Endometrial microvascular endothelial cells (primary cell): ENCODE measurements around the gene KCNN1. TPM values are rescaled to one million over a fixed set of nuclear protein-coding genes. Genes with fewer than 3 reads are reported as not detected.

ENCODE experiments used
- total RNA-seq: library from RNA; depleted of rRNA; stranded (reverse); fragments of >200 nt; gene quantifications from one replicate; pipeline ENCODE4 v1.2.3, GENCODE V29; 2015; ENCODE audit errors: inconsistent ontology term

Gene KCNN1
- total RNA-seq, 1 donor from 2014 or later: not detected

Other genes with a start within 250 kb of the KCNN1 start
- 33.6 TPM for gene MAP1S, start 247.6 kb upstream of the KCNN1 start, total RNA-seq
- gene FCHO1, start 215.6 kb upstream of the KCNN1 start, total RNA-seq: 3.0 TPM
- gene B3GNT3, start 172.0 kb upstream of the KCNN1 start, total RNA-seq: not detected
- gene INSL3, start 145.6 kb upstream of the KCNN1 start, total RNA-seq: not detected
- 4.5 TPM for gene JAK3, start 119.1 kb upstream of the KCNN1 start, total RNA-seq
- gene RPL18A, start 107.2 kb upstream of the KCNN1 start, total RNA-seq: 1,241 TPM
- not detected for gene SLC5A5, start 95.2 kb upstream of the KCNN1 start, total RNA-seq
- gene CCDC124, start 34.1 kb upstream of the KCNN1 start, total RNA-seq: 87.6 TPM
- 26.1 TPM for gene ARRDC2, start 41.1 kb downstream of the KCNN1 start, total RNA-seq
- gene IL12RB1, start 119.8 kb downstream of the KCNN1 start, total RNA-seq: 0.74 TPM
- 4.2 TPM for gene MAST3, start 130.7 kb downstream of the KCNN1 start, total RNA-seq
- 11.2 TPM for gene PIK3R2, start 186.1 kb downstream of the KCNN1 start, total RNA-seq
- gene IFI30, start 206.7 kb downstream of the KCNN1 start, total RNA-seq: 13.2 TPM
- 52.6 TPM for gene MPV17L2, start 226.1 kb downstream of the KCNN1 start, total RNA-seq
- 2.6 TPM for gene RAB3A, start 236.9 kb downstream of the KCNN1 start, total RNA-seq